Measurements from ENCODE around the gene VAV2. TPM values are rescaled to one million over a fixed set of nuclear protein-coding genes. Genes with fewer than 3 reads are reported as not detected.

The VAV2 gene
- polyA plus RNA-seq, 1 of the 3 experiments (the other 2 are of a cell fraction): 14.9 TPM

DNA sequence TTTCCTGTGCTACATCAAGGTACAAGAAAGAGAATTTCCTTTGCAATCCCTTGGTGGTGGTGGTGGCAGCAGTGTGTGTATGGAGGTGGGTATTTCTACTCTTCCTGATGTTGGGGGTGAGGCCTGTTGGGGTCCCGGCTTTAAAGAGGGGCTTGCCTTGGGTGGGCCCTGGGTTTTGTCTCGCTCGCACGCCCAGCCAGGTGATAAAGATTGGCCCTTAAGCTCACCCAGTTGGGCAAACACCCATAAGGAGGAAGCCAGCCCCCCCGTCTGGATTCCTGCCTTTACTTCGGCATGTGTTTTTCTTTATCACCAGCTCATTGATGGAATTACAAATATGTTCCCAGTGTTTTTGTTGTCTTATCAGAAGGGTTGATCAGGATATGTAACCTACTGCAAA, 237.9 kb downstream of the VAV2 start:
- H3K79me2 ChIP-seq (ENCODE audit: insufficient read depth): no peaks in the 10 kb centered on the region
- H3K9ac ChIP-seq: no peak overlapping the region
- no peak overlapping the region for H2AFZ ChIP-seq (ENCODE audit: low read depth)
- H3F3A ChIP-seq (replicated peaks; ENCODE audit: insufficient read depth): peaks cover 4% of the 10 kb centered on the region
- no peaks in the 10 kb centered on the region for H3K9me3 ChIP-seq
- H3K36me3 ChIP-seq (replicated peaks in 1 of 2; ENCODE audit: control insufficient read depth in 1 of 2, insufficient read depth in 2 of 2, low read length in 1 of 2): peaks cover 0 to 10% of the 10 kb centered on the region in 2 experiments
- H3K4me2 ChIP-seq: no peak overlapping the region
- 93% methylated on average over 2 of the region's 6 CpGs for WGBS (ENCODE audit: low lambda C conversion rate)
- H3K9me2 ChIP-seq: no peaks in the 10 kb centered on the region
- no peaks in the 10 kb centered on the region for H3K27me3 ChIP-seq (ENCODE audit: insufficient read depth)
- POLR2A ChIA-PET: no interaction called here
- CTCF ChIA-PET: interaction anchor here (3.1 to 5.7 kb wide), 2 partner anchors 12 to 28 kb away, joined by 11 to 35 read pairs; no protein-coding TSS in a partner anchor
- H4K20me1 ChIP-seq (ENCODE audit: insufficient read depth): no peaks in the 10 kb centered on the region
- DNase-seq: no peak
- no peak overlapping the region for H3K27ac ChIP-seq (ENCODE audit: low read depth in 2 of 2, low read length in 1 of 2)
- H3K4me3 ChIP-seq (ENCODE audit: low read depth in 2 of 2, low read length in 1 of 2): no peak overlapping the region
- TF ChIP-seq GABPA (IDR thresholded peaks at IDR 0.05; ENCODE audit: low read depth) (no peak), YY1 (IDR thresholded peaks at IDR 0.05; ENCODE audit: low read depth) (no peak), CHD2 (IDR thresholded peaks at IDR 0.05; ENCODE audit: low read length, partially characterized antibody) (no peak), RCOR1 (IDR thresholded peaks at IDR 0.05; ENCODE audit: low read length) (no peak), RFX5 (IDR thresholded peaks at IDR 0.05; ENCODE audit: low read length) (no peak), PBX3 (IDR thresholded peaks at IDR 0.05) (no peak)
- H3K4me1 ChIP-seq (ENCODE audit: control insufficient read depth in 1 of 2, insufficient read depth in 2 of 2, low read depth in 1 of 2, low read length in 1 of 2): no peaks in the 10 kb centered on the region; a peak in 1 of 4 replicates

GRCh38 chr9:133752739-133753446, 239.2 kb downstream of the VAV2 start:
- ChIA-PET POLR2A (no interaction called here), CTCF (interaction anchor here (0.9 to 5.7 kb wide), 2 partner anchors 10 to 242 kb away, joined by 3 to 35 read pairs; no protein-coding TSS in a partner anchor)
- H3K9me3 ChIP-seq: no peaks in the 10 kb centered on the region
- H3K27me3 ChIP-seq (ENCODE audit: insufficient read depth): no peaks in the 10 kb centered on the region
- no peak overlapping the region for H3K9ac ChIP-seq
- H3K4me1 ChIP-seq (ENCODE audit: control insufficient read depth in 1 of 2, insufficient read depth in 2 of 2, low read depth in 1 of 2, low read length in 1 of 2): no peaks in the 10 kb centered on the region; a peak in 1 of 4 replicates
- H4K20me1 ChIP-seq (ENCODE audit: insufficient read depth): no peaks in the 10 kb centered on the region
- no peaks in the 10 kb centered on the region for H3F3A ChIP-seq (replicated peaks; ENCODE audit: insufficient read depth)
- H3K27ac ChIP-seq (ENCODE audit: low read depth in 2 of 2, low read length in 1 of 2): no peak overlapping the region
- H3K4me2 ChIP-seq: no peak overlapping the region
- H3K36me3 ChIP-seq (replicated peaks in 1 of 2; ENCODE audit: control insufficient read depth in 1 of 2, insufficient read depth in 2 of 2, low read length in 1 of 2): peaks cover 0 to 1% of the 10 kb centered on the region in 2 experiments
- TF ChIP-seq PBX3 (IDR thresholded peaks at IDR 0.05) (no peak), RXRA (IDR thresholded peaks at IDR 0.05; ENCODE audit: borderline replicate concordance, low read depth) (no peak), USF1 (IDR thresholded peaks at IDR 0.05; ENCODE audit: borderline replicate concordance, low read depth) (no peak), RFX5 (IDR thresholded peaks at IDR 0.05; ENCODE audit: low read length) (no peak), GABPA (IDR thresholded peaks at IDR 0.05; ENCODE audit: low read depth) (no peak), YY1 (IDR thresholded peaks at IDR 0.05; ENCODE audit: low read depth) (no peak), FOXM1 (IDR thresholded peaks at IDR 0.05; ENCODE audit: low read depth) (no peak), SMC3 (IDR thresholded peaks at IDR 0.05; ENCODE audit: low read depth, low read length) (no peak), JUND (IDR thresholded peaks at IDR 0.05) (no peak), NRF1 (IDR thresholded peaks at IDR 0.05; ENCODE audit: low read depth, low read length) (no peak), RAD21 (IDR thresholded peaks at IDR 0.05; ENCODE audit: low read length) (no peak), NFIC (IDR thresholded peaks at IDR 0.05; ENCODE audit: borderline replicate concordance) (no peak)
- TF ChIP-seq, protein P1, sequence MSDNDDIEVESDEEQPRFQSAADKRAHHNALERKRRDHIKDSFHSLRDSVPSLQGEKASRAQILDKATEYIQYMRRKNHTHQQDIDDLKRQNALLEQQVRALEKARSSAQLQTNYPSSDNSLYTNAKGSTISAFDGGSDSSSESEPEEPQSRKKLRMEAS (IDR thresholded peaks at IDR 0.05; ENCODE audit: low read depth): no peak
- TF ChIP-seq, protein P2, sequence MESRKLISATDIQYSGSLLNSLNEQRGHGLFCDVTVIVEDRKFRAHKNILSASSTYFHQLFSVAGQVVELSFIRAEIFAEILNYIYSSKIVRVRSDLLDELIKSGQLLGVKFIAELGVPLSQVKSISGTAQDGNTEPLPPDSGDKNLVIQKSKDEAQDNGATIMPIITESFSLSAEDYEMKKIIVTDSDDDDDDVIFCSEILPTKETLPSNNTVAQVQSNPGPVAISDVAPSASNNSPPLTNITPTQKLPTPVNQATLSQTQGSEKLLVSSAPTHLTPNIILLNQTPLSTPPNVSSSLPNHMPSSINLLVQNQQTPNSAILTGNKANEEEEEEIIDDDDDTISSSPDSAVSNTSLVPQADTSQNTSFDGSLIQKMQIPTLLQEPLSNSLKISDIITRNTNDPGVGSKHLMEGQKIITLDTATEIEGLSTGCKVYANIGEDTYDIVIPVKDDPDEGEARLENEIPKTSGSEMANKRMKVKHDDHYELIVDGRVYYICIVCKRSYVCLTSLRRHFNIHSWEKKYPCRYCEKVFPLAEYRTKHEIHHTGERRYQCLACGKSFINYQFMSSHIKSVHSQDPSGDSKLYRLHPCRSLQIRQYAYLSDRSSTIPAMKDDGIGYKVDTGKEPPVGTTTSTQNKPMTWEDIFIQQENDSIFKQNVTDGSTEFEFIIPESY (IDR thresholded peaks at IDR 0.05; ENCODE audit: borderline replicate concordance, low read depth): no peak
- H2AFZ ChIP-seq (ENCODE audit: low read depth): no peak overlapping the region
- H3K79me2 ChIP-seq (ENCODE audit: insufficient read depth): no peaks in the 10 kb centered on the region
- H3K4me3 ChIP-seq (ENCODE audit: low read depth in 2 of 2, low read length in 1 of 2): no peak overlapping the region
- DNase-seq: no peak
- 74% methylated on average over 9 of the region's 9 CpGs for WGBS (ENCODE audit: low lambda C conversion rate)
- H3K9me2 ChIP-seq: no peaks in the 10 kb centered on the region

All from SK-N-SH (cell line).